ENCODE measurements around the gene MRPL45. TPM values are rescaled to one million over a fixed set of nuclear protein-coding genes. Genes with fewer than 3 reads are reported as not detected.
"Not testable (repeated sequence)": the region's sequence is repeated elsewhere in the genome, so short reads cannot be mapped to it uniquely, and the experiment has no call there.

MRPL45 gene
- total and polyA plus RNA-seq, 2 of the 13 experiments (the other 11 are each of a cell fraction or from before 2014, with no cell fraction given): 89.5 to 157 TPM

GRCh38 chr17:38296834-38297517 lies at the start of gene MRPL45 (continued):
- TF ChIP-seq PAXIP1 (CRISPR knock-in tag; conservative IDR thresholded peaks at IDR 0.05): peak; percentile 70
- not testable (repeated sequence) for TF ChIP-seq ZBTB40 (IDR thresholded peaks at IDR 0.05)
- 0 out of 2 replicates have a peak, but pooled peaks have one; percentile 27 for TF ChIP-seq ZBTB40 (CRISPR knock-in tag; IDR thresholded peaks at IDR 0.05)
- peak in 1 of 2 experiments; percentile 28; a peak in 2 of 4 replicates for TF ChIP-seq KLF16 (CRISPR knock-in tag; IDR thresholded peaks at IDR 0.05)
- peak; percentile 96 for TF ChIP-seq BHLHE40 (IDR thresholded peaks at IDR 0.05; ENCODE audit: low read length)
- peak; percentile 65 for TF ChIP-seq TEAD3 (CRISPR knock-in tag; optimal IDR thresholded peaks at IDR 0.05; ENCODE audit: borderline replicate concordance)
- peak; percentile 6; the same call in 1 of the 2 replicates for TF ChIP-seq UBTF (CRISPR knock-in tag; IDR thresholded peaks at IDR 0.05)
- TF ChIP-seq IKZF5 (CRISPR knock-in tag; IDR thresholded peaks at IDR 0.05): peak; percentile 81
- TF ChIP-seq HOXD1 (CRISPR knock-in tag; IDR thresholded peaks at IDR 0.05): peak; percentile 14; the same call in 1 of the 2 replicates
- TF ChIP-seq YY1 (IDR thresholded peaks at IDR 0.05; ENCODE audit: insufficient read depth, insufficient replicate concordance, low read depth, low read length): peak; percentile 93
- peak; percentile 67; the same call in 1 of the 2 replicates for TF ChIP-seq KDM2A (CRISPR knock-in tag; IDR thresholded peaks at IDR 0.05; ENCODE audit: borderline replicate concordance, low read depth)
- TF ChIP-seq SALL1 (CRISPR knock-in tag; IDR thresholded peaks at IDR 0.05): peak; percentile 62
